HCT116 (cell line): ENCODE data around the gene CDH4. TPM values are rescaled to one million over a fixed set of nuclear protein-coding genes. Genes with fewer than 3 reads are reported as not detected.

Experiments
- ATAC-seq: fragments of 200-7000 bp; cut with Tn5 transposase; 2 replicates; pipeline ENCODE4 v1.9.1; 2020; ENCODE audit warnings: mild to moderate bottlenecking, moderate library complexity
- BruUV-seq: library from RNA; stranded (reverse); fragments of 400-500 nt; replicated peaks from 2 replicates; lab custom pipeline; 2021; lab: Mats Ljungman, UMichigan
- CTCF ChIA-PET: fragments of 300-600 bp; sonication (Branson Sonifier 250); formaldehyde crosslinking; loops from one replicate; lab custom pipeline; 2021; ENCODE audit warnings: antibody characterized with exemption; lab: Charles Lee
- POLR2A ChIA-PET: fragments of 300-600, 350-600 bp; sonication (Branson Sonifier 250); formaldehyde crosslinking; loops from one replicate; lab custom pipeline; 2021; ENCODE audit warnings: antibody characterized with exemption; lab: Charles Lee
- RAD21 ChIA-PET, 2 experiments: fragments of 300-600 bp; sonication (Branson Sonifier 250); formaldehyde crosslinking; loops; one replicate each; lab custom pipeline; 2023; ENCODE audit warnings: low total read pairs in 2 of 2; ENCODE audit not compliant: uncharacterized antibody in 2 of 2, unreplicated experiment in 2 of 2, low non-redundant PET in 1 of 2; lab: Charles Lee
- DNase-seq: peaks from one replicate; pipeline ENCODE4 v3.0.0-alpha.2; 2010; ENCODE audit warnings: low read depth, low spot score
- H2AFZ ChIP-seq: fragments of 200-600 bp; shearing (Covaris generic), sonication (generic); 2 replicates; pipeline ENCODE4 v1.6.1; 2017; ENCODE audit warnings: low read depth, mixed run types, mixed read lengths, antibody characterized with exemption, low read length; ENCODE audit not compliant: poor library complexity, severe bottlenecking
- H3K27ac ChIP-seq: 2 replicates; pipeline ENCODE4 v1.5.1; 2012; ENCODE audit warnings: low read depth, low read length
- H3K27me3 ChIP-seq: fragments of 200-600 bp; sonication (generic); 2 replicates; pipeline ENCODE4 v1.6.1; 2016; ENCODE audit warnings: mixed run types, low read length, mixed read lengths; ENCODE audit not compliant: insufficient read depth
- H3K36me3 ChIP-seq, 2 experiments: fragments of 200-500 bp in 1 of 2; fragments of 200-600 bp in 1 of 2; sonication (Bioruptor generic) in 1 of 2; sonication (generic) in 1 of 2; 2 replicates each; pipeline versions ENCODE4 v1.5.1 to v1.6.1; 2014 to 2016; ENCODE audit warnings: low read length in 2 of 2, inconsistent platforms in 1 of 2, mixed read lengths in 1 of 2, mixed run types in 1 of 2; ENCODE audit not compliant: insufficient read depth in 2 of 2, control insufficient read depth in 1 of 2
- H3K4me1 ChIP-seq, 2 experiments: fragments of 200-600 bp in 1 of 2; sonication (generic) in 1 of 2; 2 replicates each; pipeline versions ENCODE4 v1.5.1 to v1.6.1; 2012 to 2017; ENCODE audit warnings: low read length in 2 of 2, inconsistent platforms in 1 of 2, mild to moderate bottlenecking in 1 of 2, mixed read lengths in 1 of 2, mixed run types in 1 of 2, moderate library complexity in 1 of 2; ENCODE audit not compliant: insufficient read depth in 2 of 2, control insufficient read depth in 1 of 2
- H3K4me2 ChIP-seq: fragments of 200-600 bp; sonication (generic); 2 replicates; pipeline ENCODE4 v1.6.1; 2017; ENCODE audit warnings: mixed run types, low read length, mixed read lengths
- H3K4me3 ChIP-seq, 2 experiments: fragments of 200-600 bp in 1 of 2; sonication (generic) in 1 of 2; replicated peaks in 1 of 2; 2 replicates each; pipeline ENCODE4 v1.5.1; 2011 to 2016; ENCODE audit warnings: low read length in 2 of 2, control low read depth in 1 of 2, low read depth in 1 of 2, mild to moderate bottlenecking in 1 of 2, mixed read lengths in 1 of 2, mixed run types in 1 of 2
- H3K79me2 ChIP-seq: fragments of 200-600 bp; sonication (generic); 2 replicates; pipeline ENCODE4 v1.6.1; 2017; ENCODE audit warnings: mild to moderate bottlenecking, mixed run types, low read length, moderate library complexity, mixed read lengths; ENCODE audit not compliant: insufficient read depth
- H3K9ac ChIP-seq: fragments of 200-600 bp; sonication (generic); 2 replicates; pipeline ENCODE4 v1.6.1; 2016; ENCODE audit warnings: low read length, mixed read lengths
- H3K9me2 ChIP-seq: fragments of 200-600 bp; sonication (generic), shearing (Covaris generic); 2 replicates; pipeline ENCODE4 v1.6.1; 2017; ENCODE audit warnings: mixed run types, mild to moderate bottlenecking, moderate library complexity; ENCODE audit not compliant: insufficient read depth
- H3K9me3 ChIP-seq, 2 experiments: fragments of 200-500 bp in 1 of 2; fragments of 200-600 bp in 1 of 2; sonication (Bioruptor generic) in 1 of 2; sonication (generic) in 1 of 2; 2 replicates each; pipeline ENCODE4 v1.6.1; 2014 to 2017; ENCODE audit warnings: low read length in 2 of 2, mixed read lengths in 2 of 2, inconsistent platforms in 1 of 2, low read depth in 1 of 2, mild to moderate bottlenecking in 1 of 2, mixed run types in 1 of 2, moderate library complexity in 1 of 2; ENCODE audit not compliant: control insufficient read depth in 1 of 2, insufficient read depth in 1 of 2
- H4K20me1 ChIP-seq: fragments of 200-600 bp; sonication (generic), shearing (Covaris generic); 2 replicates; pipeline ENCODE4 v1.6.1; 2017; ENCODE audit warnings: mixed run types, mild to moderate bottlenecking, moderate library complexity; ENCODE audit not compliant: insufficient read depth
- CBX3 ChIP-seq: IDR thresholded peaks from 2 replicates; pipeline ENCODE4 v1.6.1; 2012; ENCODE audit warnings: low read depth
- CTCF ChIP-seq, 3 experiments: fragments of 200-600 bp in 1 of 3; sonication (generic) in 1 of 3; IDR thresholded peaks in 2 of 3; conservative IDR thresholded peaks in 1 of 3; 2 replicates each; pipeline ENCODE4 v1.5.1; 2012 to 2017; ENCODE audit warnings: low read depth in 2 of 3, low read length in 2 of 3, antibody characterized with exemption in 1 of 3, borderline replicate concordance in 1 of 3, control low read depth in 1 of 3, mild to moderate bottlenecking in 1 of 3, mixed read lengths in 1 of 3, mixed run types in 1 of 3, moderate library complexity in 1 of 3; ENCODE audit not compliant: insufficient read depth in 1 of 3
- EGR1 ChIP-seq: IDR thresholded peaks from 2 replicates; pipeline ENCODE4 v1.6.1; 2012; ENCODE audit warnings: low read depth
- ELF1 ChIP-seq: IDR thresholded peaks from 2 replicates; pipeline ENCODE4 v1.6.1; 2012; ENCODE audit warnings: low read depth, borderline replicate concordance
- EZH2 ChIP-seq: fragments of 200-600 bp; sonication (generic); IDR thresholded peaks from 2 replicates; pipeline ENCODE4 v1.6.1; 2017; ENCODE audit warnings: antibody characterized with exemption, mixed run types
- MAX ChIP-seq: IDR thresholded peaks from 2 replicates; pipeline ENCODE4 v1.6.1; 2012
- RAD21 ChIP-seq: IDR thresholded peaks from 2 replicates; pipeline ENCODE4 v1.6.1; 2012; ENCODE audit warnings: low read depth, mild to moderate bottlenecking
- SIN3A ChIP-seq: IDR thresholded peaks from 2 replicates; pipeline ENCODE4 v1.6.1; 2012; ENCODE audit warnings: low read depth
- SP1 ChIP-seq: IDR thresholded peaks from 2 replicates; pipeline ENCODE4 v1.6.1; 2012; ENCODE audit warnings: low read depth
- YY1 ChIP-seq: IDR thresholded peaks from 2 replicates; pipeline ENCODE4 v1.6.1; 2011; ENCODE audit warnings: low read length, low read depth, moderate library complexity, mild to moderate bottlenecking; ENCODE audit not compliant: insufficient replicate concordance; ENCODE audit errors: extremely low read depth
- ZFX ChIP-seq: fragments of 450-650 bp; IDR thresholded peaks from 2 replicates; pipeline ENCODE4 v1.6.1; 2017
- ZNF274 ChIP-seq: fragments of 200-500 bp; sonication (Bioruptor generic); IDR thresholded peaks from 2 replicates; pipeline ENCODE4 v1.6.1; 2014; ENCODE audit warnings: mild to moderate bottlenecking, low read depth, low read length, inconsistent platforms
- intact Hi-C: fragments of 100-400 bp; cut with micrococcal nuclease; formaldehyde crosslinking; loops from 2 replicates; pipeline ENCODE4 v1.10.0; 2022
- total RNA-seq: library from RNA; stranded (reverse); gene quantifications from one replicate; pipeline ENCODE4 v1.2.1, GENCODE V29; 2021; ENCODE audit not compliant: unreplicated experiment
- TF ChIP-seq, protein P1 (sequence below): IDR thresholded peaks from 2 replicates; pipeline ENCODE4 v1.6.1; 2012
- TF ChIP-seq, protein P2 (sequence below): IDR thresholded peaks from 2 replicates; pipeline ENCODE4 v1.6.1; 2011; ENCODE audit warnings: mild to moderate bottlenecking, low read length, moderate library complexity; ENCODE audit not compliant: insufficient replicate concordance; ENCODE audit errors: extremely low read depth

Gene CDH4
- total RNA-seq, 1 experiment from 2014 or later = not detected

DNA sequence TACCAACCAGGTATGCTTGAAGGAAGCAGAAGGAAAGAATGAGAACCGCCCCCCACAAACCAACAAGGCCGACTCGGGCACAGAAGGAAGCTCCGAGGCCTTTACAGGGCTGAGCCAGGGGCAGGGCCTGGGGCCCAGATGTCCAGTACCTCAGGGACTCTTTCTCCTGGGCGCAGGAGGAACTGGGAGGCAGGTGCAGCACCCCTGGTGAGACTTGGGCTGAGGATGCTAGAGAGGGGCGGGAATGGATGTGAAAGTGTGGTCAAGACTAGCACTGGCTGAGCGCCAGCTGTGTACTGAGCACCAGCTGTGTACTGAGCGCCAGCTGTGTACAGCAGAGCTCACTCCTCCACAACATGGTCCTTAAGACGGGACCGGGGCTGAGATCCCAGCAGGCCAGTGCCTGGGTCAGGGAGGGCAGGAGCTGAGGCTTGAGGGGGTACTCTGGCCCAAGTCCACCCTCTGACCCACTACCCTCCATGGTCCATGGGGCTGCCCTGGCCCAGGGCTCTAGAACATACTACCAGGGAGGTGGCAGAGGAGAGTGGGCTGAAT lies 444.2 kb downstream of the CDH4 start:
- Histone ChIP-seq H3K9me2 (no peaks in the 10 kb centered on the region), H3K27ac (no peak overlapping the region), H4K20me1 (no peaks in the 10 kb centered on the region), H3K9ac (no peak overlapping the region), H3K4me3 (no peak overlapping the region), H3K36me3 (no peaks in the 10 kb centered on the region), H3K9me3 (no peaks in the 10 kb centered on the region), H3K79me2 (no peaks in the 10 kb centered on the region), H3K4me2 (no peak overlapping the region), H3K27me3 (peaks cover 34% of the 10 kb centered on the region), H3K4me1 (no peaks in the 10 kb centered on the region), H2AFZ (no peak overlapping the region)
- POLR2A ChIA-PET = no interaction called here
- no TSS peak for BruUV-seq
- RAD21 ChIA-PET = no interaction called here
- TF ChIP-seq ZNF274 (no peak), EGR1 (no peak)
- no peak for DNase-seq
- intact Hi-C loops = no loop called here
- CTCF ChIA-PET = no interaction called here
- no peak for ATAC-seq

DNA sequence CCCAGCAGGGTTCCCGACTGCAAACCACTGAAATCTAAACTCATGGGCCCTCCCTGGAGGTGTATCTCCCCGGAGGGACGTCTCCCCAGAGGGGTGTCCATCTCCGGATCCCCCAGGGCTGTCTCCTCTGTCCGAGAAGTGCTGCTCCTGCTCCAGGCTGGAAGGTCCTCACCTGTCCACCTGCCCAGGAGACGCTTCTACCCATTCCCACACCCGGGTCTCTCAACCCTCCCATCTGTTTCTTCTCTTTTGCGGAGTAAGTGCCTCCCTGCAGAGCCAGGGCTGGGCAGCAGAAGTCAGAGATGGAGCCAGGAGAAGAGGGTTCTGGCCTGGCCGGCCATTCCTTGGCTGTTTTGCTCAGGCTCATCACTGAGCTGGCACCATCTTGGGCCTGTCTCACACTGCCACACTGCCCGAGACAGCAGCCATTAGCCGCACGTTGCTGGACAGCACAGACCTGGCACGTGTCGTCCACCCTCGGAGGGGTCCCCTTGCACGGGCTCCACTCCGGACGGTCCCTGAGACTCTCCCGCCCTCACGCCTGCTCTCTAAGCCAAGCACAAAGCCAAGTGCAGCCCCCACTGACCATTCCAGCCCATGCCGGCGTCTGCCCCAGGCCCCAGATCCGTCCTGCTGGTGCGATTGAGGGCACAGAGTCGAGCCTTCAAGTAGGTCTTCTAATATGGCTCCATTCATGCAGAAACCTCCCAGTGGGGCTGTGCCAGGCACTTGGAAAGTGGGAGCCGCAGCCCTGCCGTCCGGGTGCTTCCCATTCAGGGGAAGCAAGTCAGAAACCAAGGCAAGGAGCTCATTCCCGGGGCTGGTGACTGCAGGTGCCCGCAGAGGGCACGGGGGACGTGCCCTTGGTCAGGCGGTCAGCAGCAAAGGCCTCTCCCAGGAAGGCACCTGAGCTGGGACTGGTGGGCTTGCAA lies 445.9 kb downstream of the CDH4 start:
- RAD21 ChIA-PET = no interaction called here
- no peak overlapping the region for H3K4me2 ChIP-seq
- no peaks in the 10 kb centered on the region for H3K36me3 ChIP-seq
- no peaks in the 10 kb centered on the region for H3K9me3 ChIP-seq
- ATAC-seq = no peak
- H3K9ac ChIP-seq = no peak overlapping the region
- POLR2A ChIA-PET = no interaction called here
- CTCF ChIA-PET = no interaction called here
- no peak overlapping the region for H3K27ac ChIP-seq
- TF ChIP-seq EGR1 (no peak), CTCF (IDR thresholded peaks at IDR 0.05 in 2 of 3, conservative IDR thresholded peaks at IDR 0.05 in 1 of 3; ENCODE audit: borderline replicate concordance in 1 of 3, insufficient read depth in 1 of 3, low read depth in 2 of 3, low read length in 2 of 3) (no peak), SP1 (no peak), ZNF274 (no peak), SIN3A (no peak), CBX3 (no peak), EZH2 (no peak), YY1 (no peak), RAD21 (no peak), ZFX (no peak), ELF1 (no peak), MAX (no peak)
- TF ChIP-seq, protein P1, sequence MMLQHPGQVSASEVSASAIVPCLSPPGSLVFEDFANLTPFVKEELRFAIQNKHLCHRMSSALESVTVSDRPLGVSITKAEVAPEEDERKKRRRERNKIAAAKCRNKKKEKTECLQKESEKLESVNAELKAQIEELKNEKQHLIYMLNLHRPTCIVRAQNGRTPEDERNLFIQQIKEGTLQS = no peak
- TF ChIP-seq, protein P2, sequence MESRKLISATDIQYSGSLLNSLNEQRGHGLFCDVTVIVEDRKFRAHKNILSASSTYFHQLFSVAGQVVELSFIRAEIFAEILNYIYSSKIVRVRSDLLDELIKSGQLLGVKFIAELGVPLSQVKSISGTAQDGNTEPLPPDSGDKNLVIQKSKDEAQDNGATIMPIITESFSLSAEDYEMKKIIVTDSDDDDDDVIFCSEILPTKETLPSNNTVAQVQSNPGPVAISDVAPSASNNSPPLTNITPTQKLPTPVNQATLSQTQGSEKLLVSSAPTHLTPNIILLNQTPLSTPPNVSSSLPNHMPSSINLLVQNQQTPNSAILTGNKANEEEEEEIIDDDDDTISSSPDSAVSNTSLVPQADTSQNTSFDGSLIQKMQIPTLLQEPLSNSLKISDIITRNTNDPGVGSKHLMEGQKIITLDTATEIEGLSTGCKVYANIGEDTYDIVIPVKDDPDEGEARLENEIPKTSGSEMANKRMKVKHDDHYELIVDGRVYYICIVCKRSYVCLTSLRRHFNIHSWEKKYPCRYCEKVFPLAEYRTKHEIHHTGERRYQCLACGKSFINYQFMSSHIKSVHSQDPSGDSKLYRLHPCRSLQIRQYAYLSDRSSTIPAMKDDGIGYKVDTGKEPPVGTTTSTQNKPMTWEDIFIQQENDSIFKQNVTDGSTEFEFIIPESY = no peak
- no peak overlapping the region for H3K4me3 ChIP-seq
- intact Hi-C loops = no loop called here
- no TSS peak for BruUV-seq
- H3K27me3 ChIP-seq = peaks cover 38% of the 10 kb centered on the region
- H3K79me2 ChIP-seq = no peaks in the 10 kb centered on the region
- H3K4me1 ChIP-seq = no peaks in the 10 kb centered on the region
- H2AFZ ChIP-seq = no peak overlapping the region
- H4K20me1 ChIP-seq = no peaks in the 10 kb centered on the region
- H3K9me2 ChIP-seq = no peaks in the 10 kb centered on the region
- DNase-seq = no peak
